Hematopoietic multipotent progenitor cell treated with erythropoietin and hydrocortisone succinate and interleukin-3 and kit ligand, for 17 days (in vitro differentiated cells): ENCODE results near the gene DYRK1A.

ENCODE experiments used
- DNase-seq: peaks from one replicate; pipeline ENCODE4 v3.0.0-alpha.2; 2015; ENCODE audit warnings: low spot score

DYRK1A gene

DNA sequence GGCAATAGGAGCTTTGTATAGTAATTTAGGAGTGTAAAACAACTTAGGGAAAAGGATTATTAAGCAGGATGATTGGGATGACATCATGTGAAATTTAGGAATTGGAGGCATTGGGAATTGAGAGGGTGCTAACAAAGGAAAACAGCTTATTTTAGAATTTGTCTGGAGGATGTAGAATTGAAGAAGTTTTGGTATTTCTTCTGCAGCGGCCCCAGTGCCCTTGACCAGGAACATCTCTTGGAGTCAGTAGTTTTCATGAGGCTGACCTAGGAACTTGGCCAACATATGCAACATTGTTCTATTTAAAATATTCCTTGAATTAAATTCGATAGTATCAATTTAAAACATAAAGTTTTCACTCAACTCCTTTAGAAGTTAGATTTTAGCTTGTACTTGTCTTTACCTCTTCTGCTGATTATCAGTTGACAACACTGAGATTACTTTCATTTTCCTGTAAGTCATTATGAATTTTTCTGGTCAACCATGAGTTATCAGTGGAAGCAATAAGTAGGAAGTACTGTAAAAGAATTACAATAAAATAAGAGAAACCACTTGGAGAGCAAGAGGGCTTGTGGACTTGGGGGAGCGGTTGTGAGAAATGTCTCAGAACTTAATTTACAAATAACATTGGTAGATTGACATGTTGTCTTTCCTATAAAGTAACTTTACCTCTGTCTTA is 52.8 kb downstream of the DYRK1A start:
- no peak for DNase-seq

DNA sequence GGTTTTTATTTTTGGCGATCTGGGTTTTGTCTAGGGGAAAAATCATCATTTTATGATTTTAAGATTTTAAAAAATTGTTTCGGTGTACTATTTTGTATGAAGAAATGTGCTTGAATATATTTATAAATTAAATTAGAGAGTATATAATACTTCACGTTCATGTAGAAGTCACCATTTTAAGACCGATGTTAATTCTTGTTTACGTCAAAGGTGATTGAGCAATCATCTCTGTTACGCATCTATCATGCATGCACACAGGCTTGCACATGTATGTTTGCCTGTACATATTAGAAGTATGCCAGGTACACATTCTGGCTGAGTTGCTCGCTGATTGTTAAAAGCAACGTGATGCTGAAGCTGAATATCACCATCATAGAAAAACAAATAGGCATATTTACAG is 54.7 kb downstream of the DYRK1A start:
- no peak for DNase-seq

DNA sequence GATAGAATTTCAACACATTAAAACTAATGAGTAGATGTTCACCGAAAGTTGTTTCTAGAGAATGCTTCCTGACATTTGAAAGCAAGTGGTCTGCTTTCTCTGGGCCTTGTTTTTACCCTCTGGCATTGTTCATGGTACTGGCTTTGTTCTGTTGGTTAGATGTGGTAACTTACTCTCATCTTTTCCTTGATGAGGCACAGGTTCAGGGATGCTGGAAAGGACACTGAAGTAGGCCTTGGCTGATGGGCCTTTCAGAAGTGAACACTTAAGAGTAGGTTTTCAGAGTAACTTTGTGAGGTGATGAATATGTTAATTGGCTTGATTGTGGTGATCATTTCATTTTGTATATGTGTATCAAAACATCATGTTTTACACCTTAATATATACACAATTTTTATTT is 55.8 kb downstream of the DYRK1A start:
- no peak for DNase-seq

DNA sequence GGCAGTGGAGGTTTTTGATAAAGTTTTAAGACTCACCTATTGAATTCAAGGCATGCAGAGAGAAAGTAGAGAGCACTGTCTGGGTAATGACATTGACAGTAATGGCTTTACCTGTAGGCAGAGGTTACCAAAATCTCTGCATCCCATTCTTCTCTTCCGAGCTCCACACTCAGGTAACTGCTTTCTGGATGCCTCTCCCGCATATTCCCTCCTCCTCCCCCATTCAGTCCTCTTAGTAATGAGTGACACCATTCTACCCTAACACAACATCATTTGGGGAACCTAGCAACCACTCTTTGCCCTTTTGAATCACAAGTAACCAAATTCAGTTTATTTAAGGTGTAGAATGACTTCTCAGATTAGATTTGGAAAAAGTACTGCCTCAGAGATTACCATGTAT is 56.5 kb downstream of the DYRK1A start:
- DNase-seq, result no peak

DNA sequence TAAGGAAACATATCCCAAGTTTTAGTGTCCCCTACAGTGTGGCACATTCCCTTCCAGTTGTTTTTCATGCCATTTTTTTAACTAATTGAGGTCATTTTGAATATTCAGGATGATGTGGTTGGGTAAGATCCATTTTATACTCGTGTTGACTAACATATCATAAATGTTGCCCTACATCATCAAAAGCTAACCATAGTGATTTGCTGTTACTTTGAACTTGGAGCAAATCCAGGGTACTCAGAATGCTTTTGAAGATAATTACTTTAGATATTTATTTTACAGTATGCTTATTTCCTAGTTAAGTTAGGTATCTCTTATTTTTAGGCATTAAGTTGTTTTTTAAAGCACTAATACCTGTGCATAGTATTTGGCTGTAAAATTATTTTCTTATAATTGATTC is 57.8 kb downstream of the DYRK1A start:
- DNase-seq, result no peak

DNA sequence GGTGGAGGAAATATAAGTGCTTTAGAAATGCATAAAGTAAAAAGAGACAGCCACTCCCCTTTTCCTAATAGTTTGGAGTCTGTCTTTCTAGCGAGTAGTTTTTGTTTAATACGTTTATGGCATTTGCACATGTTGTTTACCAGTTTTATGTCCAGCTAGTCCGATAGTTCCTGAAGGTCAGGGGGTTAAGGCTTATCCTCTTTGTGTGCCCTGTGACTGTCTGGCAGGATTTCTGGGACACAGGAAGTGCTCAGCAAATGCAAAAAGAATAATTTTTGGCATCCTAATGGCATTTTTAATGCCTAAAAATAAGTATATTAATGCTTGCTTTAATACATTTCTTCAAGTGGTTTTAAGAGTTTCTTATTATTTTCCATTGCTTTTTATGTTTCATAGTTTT is 58.4 kb downstream of the DYRK1A start:
- no peak for DNase-seq

DNA sequence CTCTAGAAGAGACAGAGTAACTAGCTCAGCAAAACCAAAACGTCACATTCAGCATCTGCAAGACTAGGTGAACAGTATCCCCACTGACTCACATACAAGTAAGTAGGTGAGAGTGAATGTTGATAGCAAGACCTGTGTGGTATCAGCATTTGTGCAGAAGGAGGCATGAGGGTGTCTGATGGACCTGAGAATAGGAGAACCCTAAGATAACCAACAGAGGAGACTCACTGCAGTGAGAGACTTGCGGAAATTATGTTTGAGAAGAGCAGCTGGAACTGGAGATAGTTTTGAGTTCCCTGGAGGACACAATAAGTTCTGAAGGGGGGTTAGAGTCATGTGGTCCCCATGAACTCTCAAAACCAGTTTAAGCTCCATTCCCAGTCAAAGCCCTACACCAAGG is 59.1 kb downstream of the DYRK1A start:
- peak; percentile 37 for DNase-seq

DNA sequence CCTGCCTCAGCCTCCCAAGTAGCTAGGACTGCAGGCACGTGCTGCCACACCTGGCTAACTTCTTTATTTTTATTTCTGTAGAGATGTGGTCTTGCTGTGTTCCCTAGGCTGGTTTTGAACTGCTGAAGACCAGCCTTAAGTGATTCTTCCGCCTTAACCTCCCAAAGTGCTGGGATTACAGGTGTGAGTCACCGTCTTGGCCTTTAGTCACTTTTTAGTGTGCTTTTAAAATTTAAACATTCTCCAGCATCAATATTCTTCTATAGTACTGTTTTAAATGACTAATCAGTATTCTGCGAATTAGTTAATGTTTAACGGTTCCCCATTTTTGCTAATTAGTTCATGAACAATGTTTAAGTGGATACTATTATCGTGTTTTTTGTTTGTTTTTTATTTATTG is 60.6 kb downstream of the DYRK1A start:
- no peak for DNase-seq

DNA sequence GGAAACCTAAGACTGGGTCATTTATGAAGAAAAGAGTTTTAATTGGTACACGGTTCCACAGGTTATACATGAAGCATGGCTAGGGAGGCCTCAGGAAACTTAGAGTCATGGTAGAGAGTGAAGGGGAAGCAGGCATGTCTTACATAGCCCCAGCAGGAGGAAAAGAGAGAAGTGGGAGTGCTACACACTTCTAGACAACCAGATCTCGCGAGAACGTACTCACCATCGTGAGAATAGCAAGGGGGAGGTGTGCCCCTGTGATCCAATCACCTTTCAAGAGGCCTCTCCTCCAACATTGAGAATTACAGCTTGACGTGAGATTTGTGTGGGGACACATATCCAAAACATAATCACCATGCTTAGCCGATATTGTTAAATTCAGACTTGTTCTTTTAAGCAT is 62.8 kb downstream of the DYRK1A start:
- no peak for DNase-seq

DNA sequence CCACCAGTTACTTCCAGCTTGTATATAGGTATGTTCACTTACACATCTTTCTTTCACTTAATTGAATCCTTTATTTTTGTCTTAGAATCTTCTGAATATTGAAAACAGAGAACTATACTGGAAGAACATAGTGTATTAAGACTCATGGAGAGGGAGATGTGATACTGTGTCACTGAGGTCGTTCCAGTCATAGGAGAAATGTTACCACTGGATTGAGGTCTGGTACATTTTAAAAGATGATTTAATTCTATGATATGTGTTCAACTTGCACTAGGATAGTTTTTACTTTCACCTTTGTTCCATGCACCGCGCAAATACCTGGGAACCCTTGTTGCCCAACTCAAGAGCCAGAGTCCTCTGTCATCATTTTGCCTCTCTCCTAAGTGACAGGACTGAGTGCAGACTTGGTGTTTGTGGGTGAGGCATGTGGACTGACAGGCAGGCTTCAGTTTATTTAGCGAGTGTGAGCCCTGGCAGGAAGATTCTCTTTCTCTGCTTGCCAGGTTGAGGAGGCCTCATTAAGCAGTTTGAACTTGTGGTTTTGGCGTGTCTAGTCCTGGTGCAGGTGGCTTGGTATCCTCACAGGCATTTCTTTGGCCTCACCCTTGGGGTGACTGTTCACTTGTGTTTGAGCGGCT is 63.7 kb downstream of the DYRK1A start:
- no peak for DNase-seq

DNA sequence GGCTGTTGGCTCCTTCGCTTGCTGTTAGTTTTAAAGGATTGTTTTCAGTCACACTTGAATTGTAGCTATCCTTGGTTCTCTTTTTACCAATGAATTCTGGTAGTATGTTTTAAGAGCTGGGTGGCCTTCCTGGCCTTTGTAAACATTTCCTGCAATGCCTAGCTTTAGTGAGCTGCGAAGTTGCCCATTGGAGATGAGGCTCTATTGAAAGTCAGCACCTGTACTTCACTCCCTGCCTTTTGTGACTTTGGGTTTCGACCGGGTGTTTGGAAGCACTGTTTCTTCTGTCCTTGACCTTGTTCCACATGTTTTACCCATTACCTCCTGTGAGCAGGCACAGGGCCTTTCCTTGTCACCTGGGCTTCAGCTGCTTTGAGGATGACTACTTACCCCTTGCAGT is 64.7 kb downstream of the DYRK1A start:
- no peak for DNase-seq

DNA sequence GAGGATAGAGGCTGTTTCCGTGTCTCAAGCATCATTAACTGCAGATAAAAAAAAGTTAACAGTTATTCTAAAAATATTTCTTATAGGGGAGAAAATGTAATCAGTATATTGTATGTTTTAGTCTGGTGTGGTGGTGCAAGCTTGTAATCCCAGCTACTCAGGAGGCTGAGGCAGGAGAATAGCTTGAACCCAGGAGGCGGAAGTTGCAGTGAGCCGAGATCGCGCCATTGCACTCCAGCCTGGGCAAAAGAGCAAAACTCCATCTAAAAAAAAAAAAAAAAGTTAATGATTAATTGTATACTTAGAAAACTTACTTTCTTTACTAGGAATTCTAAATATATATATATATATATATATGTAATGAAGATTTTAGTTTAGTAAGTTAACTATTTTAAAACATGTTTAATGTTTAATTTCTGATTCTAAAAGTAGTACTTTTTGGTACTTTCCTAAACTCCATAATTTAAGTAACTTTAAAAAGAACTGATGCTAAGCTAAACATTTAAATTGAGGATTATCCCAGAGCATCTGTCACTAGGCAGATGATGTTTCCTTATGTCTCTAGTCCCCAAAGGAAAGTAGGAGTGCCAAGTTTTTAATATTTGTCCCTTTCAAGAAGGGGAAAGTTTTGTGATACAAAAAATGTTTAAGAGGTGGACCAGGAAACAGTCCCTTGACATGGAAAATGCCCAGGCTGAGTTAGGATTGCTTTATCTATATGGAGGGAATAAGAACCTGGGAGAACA is 66.3 kb downstream of the DYRK1A start:
- DNase-seq, result no peak

DNA sequence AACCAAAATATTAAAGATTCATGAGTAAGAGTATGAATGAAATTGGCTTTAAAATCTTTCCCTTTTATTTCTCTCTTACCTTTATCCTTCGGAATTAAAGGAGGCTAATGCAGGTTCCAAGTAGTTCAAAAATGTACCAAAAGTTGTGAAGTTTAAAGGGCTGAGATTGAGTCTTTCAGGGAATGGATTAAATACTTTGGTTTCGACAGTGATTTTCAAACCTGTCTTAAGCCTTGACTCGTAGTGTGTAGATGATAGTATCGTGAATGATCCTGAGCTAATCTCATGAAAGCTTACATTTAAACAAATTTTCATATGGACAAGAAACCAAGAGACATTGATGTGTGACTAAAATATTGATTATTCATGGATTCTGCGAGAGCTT is 66.9 kb downstream of the DYRK1A start:
- no peak for DNase-seq

DNA sequence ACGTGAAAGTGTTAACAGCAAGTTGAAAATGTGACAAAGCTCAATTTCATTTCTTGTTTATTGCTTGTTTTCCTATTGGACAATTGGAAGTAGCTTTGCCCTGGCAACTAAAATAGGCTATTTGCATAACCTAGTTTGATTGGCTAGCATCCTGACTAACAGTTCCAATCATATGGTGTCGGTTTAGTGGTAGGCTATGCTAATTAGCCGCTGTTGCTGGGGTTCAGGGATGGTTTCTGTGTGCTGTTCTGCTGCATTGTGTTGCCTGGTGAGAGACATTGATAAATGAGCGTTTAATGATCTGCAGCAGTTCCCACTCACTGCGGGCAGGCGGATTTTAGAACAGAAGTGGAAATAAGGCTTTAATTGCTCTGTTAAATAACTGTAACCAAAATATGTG is 68.5 kb downstream of the DYRK1A start:
- DNase-seq, result peak; percentile 88

DNA sequence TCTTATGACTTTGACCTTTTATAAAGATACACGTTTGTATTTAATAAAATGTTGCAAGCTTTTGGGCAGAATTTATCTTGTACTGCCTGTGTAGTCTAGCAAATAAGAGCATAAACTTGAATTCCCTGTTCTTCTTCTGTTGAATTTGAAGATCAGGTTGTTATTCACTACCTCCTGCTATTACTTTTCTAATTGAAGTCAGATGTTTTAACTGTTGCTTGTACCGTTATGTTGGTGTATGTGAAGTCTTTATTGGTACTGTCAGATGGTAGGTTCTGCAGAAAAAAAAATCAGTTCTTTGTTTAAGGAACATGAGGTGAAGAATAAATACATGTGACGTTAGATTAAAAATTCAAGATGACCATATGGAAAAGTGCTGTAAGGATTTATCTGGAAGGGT is 69.1 kb downstream of the DYRK1A start:
- no peak for DNase-seq

DNA sequence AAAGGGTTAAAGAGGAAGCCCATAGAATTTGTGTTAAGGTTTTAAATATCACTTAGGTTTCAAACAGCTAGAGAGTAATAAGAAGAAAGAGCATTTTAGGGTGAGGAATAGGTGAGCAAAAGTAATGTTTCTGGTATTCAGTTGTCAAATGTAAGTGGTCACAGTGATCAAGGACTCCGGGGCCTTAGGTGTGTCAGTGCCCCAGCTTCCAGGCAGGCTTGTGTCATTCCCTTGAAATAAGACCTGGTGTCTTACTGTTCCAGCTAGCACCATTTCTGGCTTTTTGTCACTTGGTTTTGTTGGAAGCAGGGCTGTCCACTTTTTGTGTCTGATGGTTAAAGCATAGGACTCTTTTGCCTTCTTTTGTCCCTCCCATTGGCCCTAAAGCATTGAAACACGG is 69.6 kb downstream of the DYRK1A start:
- DNase-seq, result no peak

DNA sequence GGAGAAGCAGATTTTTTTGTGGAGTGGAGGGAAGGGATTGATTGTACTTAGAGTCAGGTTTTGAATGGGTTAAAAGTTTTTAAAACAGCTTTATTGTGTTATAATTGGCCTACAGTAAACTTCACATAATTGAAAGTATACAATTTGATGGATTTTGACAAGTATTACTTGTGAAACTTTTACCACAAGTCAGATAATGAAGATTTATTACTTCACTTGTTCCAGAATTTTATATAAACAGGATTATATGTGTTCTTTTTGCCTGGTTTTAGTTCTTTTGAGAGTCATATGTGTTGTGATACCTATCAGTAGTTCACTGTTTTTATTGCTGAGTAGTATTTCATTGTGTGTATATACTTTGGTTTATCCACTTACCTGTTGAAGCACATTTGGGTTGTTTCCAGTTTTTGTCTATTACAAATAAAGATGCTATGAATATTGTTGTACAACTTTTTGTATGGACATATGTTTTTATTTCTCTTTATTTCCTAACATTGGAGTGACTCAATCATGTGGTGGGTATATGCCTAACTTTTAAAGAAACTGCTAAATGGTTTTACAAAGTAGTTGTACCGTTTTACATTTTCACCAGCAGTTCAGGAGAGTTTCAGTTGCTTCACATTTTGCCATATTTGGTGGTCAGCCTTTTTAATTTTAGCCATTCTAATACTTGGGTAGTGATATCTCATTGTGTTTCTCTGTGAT is 71.0 kb downstream of the DYRK1A start:
- DNase-seq, result no peak

DNA sequence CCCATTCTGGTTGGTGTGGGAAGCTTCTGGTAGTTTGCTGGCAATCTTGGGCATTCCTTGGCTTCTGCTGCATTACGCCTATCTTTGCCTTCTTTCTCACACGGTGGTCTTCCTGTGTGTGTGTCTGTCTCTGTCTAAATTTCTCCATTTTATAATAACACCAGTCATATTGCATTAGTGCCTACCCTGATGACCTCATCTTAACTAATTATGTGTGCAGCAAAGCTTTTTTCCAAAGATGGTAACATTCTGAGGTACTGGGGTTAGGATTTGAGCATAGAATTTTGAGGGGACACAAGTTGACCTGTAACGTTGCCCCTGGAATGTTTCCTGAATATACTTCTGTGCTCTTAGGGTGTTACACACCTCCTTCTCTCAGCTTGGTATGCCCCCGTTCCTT is 77.1 kb downstream of the DYRK1A start:
- no peak for DNase-seq

DNA sequence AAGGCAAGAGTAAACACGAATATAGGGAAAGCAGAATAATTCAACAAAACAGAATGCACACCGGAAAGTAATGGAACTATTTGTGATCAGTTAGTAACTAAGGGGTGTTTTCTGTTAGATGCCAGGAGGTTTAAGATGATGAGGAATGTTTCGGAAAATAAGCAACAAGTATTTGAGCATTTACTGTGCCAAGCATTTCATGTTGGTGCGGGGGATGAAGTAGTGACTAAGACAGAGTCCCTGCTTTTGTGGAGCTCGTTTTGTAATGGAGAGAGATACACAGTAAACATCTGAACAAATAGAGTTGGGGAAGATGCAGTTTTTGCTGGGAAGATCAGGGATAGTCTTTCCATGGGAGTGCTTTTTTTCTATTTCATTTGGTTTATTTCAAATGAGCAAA is 78.7 kb downstream of the DYRK1A start:
- no peak for DNase-seq

DNA sequence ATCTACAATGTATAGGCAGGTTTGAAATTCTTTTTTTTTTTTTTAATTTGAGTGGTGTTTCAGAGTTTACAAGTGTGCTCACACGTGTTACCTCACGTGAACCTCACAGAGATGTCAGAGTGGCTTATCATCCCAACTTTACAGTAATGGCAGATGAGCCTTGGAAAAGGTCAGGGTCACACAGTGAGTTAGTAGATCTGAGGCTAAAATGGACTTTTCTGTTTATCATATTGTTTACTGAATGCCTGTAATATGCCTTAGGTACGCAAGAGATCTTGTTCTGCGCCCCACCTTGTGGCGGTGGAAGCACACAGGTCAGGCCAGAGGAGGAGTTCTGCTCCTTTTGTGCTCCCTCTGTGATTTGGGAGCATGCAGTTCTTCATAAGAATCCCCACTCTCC is 80.0 kb downstream of the DYRK1A start:
- peak; percentile 43 for DNase-seq

DNA sequence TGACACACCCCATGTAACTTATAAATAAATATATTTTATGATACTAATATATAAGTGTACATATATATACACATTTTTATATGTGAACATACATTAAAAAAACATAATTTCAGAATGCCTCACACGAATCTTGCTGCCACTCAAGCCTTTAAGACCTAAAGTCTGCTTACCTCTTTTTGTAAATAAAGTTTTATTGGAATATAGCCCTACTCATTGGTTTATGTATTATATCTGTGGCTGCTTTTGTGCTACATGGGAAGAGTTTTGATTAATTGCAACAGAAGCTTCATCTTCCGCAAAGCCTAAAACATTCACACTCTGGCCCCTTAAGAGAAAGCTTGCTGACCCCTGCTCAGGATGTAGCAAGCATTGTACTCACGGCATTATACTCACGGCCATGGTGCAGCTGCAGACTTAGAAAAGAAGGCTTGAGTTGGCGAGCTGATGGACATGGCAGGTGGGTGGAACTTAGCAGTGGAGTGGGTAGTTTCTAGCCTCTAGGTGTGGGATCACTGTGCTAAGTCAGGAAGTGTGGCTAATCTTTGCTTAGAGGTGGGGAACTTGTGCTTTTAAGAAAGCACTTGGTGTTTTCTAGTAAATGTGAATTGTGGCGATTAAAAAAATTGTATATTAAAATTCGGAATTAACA is 80.8 kb downstream of the DYRK1A start:
- no peak for DNase-seq

DNA sequence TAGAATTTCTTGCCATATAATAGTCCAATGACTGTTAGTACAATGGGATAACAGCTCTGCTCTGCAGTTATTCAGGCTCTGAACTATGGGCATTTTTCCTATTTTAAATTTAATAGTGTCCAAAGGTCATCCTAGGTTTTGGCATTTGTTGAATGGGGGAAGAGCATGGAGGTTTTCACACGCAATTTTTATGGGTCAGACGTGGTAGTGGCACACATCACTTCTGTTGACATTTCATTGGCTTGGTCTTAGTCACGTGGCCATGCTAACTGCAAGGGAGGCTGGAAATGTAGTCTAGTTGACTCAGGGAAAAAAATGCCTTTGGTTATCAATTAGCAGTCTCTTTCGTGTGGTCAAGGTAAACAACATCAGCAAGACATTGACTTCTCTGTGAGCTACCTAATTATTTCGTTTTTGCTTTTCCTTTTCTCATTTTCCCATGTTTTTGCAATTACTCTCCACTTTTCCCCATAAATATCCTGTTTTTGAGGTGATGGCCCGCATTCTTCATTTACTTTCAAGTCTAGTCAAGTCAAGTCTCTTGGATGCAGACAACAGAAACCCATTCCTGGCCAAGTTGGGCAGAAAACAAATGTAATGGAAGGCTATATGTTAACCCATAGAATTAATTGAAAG is 82.8 kb downstream of the DYRK1A start:
- peak; percentile 44 for DNase-seq
